ENCODE measurements around the gene AP1S2.

The AP1S2 gene

DNA sequence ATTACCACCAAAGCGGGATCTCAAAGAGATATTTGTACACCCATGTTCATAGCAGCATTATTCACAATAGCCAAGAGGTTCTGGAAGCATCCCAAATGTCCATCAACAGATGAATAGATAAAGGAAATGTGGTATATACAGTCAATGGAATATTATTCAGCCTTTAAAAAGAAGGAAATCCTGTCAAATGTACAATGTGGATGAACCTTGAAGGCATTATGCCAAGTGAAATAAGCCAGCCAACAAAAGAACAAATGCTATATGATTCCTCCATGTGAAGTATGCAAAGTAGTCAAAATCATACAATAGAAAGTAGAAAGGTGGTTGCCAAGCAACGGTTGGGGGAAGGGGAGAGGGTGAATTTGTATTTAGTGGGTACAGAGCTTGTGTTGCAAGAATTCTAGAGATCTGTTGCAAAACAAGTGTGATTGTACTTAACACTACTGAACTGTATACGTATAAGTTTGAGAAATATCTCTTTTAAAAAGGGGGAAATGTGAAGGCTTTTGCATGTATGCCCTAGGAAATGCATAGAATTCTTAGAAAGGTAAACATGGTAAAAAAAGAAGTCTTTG, 69.3 kb downstream of the AP1S2 start:
- TF ChIP-seq, protein P1, sequence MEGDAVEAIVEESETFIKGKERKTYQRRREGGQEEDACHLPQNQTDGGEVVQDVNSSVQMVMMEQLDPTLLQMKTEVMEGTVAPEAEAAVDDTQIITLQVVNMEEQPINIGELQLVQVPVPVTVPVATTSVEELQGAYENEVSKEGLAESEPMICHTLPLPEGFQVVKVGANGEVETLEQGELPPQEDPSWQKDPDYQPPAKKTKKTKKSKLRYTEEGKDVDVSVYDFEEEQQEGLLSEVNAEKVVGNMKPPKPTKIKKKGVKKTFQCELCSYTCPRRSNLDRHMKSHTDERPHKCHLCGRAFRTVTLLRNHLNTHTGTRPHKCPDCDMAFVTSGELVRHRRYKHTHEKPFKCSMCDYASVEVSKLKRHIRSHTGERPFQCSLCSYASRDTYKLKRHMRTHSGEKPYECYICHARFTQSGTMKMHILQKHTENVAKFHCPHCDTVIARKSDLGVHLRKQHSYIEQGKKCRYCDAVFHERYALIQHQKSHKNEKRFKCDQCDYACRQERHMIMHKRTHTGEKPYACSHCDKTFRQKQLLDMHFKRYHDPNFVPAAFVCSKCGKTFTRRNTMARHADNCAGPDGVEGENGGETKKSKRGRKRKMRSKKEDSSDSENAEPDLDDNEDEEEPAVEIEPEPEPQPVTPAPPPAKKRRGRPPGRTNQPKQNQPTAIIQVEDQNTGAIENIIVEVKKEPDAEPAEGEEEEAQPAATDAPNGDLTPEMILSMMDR (conservative IDR thresholded peaks at IDR 0.05), result no peak
- TF ChIP-seq ZFX (IDR thresholded peaks at IDR 0.05), result no peak
- H3K27ac ChIP-seq, result no peak overlapping the region

DNA sequence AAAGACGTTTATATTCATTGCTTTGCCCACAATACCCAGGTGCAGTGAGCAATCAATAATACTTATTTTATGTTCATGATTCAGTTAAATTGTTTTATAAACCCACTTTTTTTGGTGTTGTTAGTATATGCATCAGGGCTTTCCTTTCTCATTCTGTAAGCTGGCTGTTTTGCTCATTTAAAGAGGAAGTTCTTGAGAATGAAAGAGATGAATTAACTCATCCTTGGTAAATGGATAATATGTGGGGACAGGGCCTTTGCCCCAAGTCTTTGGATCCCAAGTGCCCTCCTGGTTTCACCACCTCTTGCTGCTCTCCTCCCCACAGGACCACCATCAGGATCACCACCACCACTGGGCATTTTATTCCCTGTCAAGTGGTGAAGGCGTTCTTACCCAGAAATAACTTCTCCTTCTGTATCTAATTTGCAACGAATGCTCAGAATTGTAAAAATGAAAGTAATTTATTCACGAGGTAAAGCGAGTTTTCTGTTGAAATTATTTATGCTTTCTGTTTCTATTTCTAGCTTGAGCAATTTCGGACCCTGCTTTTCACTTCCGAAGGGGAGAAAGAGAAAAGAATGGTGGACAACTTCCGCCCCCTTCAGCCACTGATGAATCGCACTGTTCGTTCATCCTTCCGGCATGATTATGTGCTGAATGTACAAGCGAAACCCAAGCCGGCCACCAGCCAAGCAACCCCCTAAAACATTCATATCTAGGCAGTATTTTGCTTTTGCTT, 72.5 kb downstream of the AP1S2 start:
- no peak for TF ChIP-seq ZFX (IDR thresholded peaks at IDR 0.05)
- TF ChIP-seq, protein P1 (conservative IDR thresholded peaks at IDR 0.05), result no peak
- H3K27ac ChIP-seq, result no peak overlapping the region
